SK-N-SH (cell line): ENCODE data around the gene ANAPC5.

Source experiments
- EP300 ChIP-seq, 2 experiments: IDR thresholded peaks; 2 replicates each; pipeline versions ENCODE4 v1.4.0 to v1.6.1; 2012; ENCODE audit warnings: borderline replicate concordance in 1 of 2, low read depth in 1 of 2, low read length in 1 of 2
- EZH2phosphoT487 ChIP-seq: fragments of 200-600 bp; sonication (generic); IDR thresholded peaks from 2 replicates; pipeline ENCODE4 v1.6.1; 2017; ENCODE audit warnings: low read depth, mixed run types, mild to moderate bottlenecking, antibody characterized with exemption, moderate library complexity, borderline replicate concordance
- FOSL2 ChIP-seq: IDR thresholded peaks from 2 replicates; pipeline ENCODE4 v1.4.0; 2012; ENCODE audit warnings: low read depth, mild to moderate bottlenecking, moderate library complexity, borderline replicate concordance
- NFIC ChIP-seq: IDR thresholded peaks from 2 replicates; pipeline ENCODE4 v1.4.0; 2012; ENCODE audit warnings: borderline replicate concordance
- NRF1 ChIP-seq: IDR thresholded peaks from 2 replicates; pipeline ENCODE4 v1.6.1; 2012; ENCODE audit warnings: low read depth, mild to moderate bottlenecking, low read length
- POLR2AphosphoS5 ChIP-seq: IDR thresholded peaks from 2 replicates; pipeline ENCODE4 v1.6.1; 2012; ENCODE audit warnings: low read depth, low read length
- SIN3A ChIP-seq: IDR thresholded peaks from 2 replicates; pipeline ENCODE4 v1.6.1; 2012; ENCODE audit warnings: low read depth, mild to moderate bottlenecking, low read length, moderate library complexity, borderline replicate concordance
- TEAD4 ChIP-seq: IDR thresholded peaks from 2 replicates; pipeline ENCODE4 v1.4.0; 2012; ENCODE audit warnings: mild to moderate bottlenecking, borderline replicate concordance; ENCODE audit not compliant: insufficient read depth
- TF ChIP-seq, protein P1 (sequence below): fragments of 200-600 bp; sonication (generic); IDR thresholded peaks from 2 replicates; pipeline ENCODE4 v1.6.1; 2017; ENCODE audit warnings: antibody characterized with exemption, mild to moderate bottlenecking, moderate library complexity
- TF ChIP-seq, protein P2 (sequence below): IDR thresholded peaks from 2 replicates; pipeline ENCODE4 v1.4.0; 2012; ENCODE audit warnings: low read depth

DNA sequence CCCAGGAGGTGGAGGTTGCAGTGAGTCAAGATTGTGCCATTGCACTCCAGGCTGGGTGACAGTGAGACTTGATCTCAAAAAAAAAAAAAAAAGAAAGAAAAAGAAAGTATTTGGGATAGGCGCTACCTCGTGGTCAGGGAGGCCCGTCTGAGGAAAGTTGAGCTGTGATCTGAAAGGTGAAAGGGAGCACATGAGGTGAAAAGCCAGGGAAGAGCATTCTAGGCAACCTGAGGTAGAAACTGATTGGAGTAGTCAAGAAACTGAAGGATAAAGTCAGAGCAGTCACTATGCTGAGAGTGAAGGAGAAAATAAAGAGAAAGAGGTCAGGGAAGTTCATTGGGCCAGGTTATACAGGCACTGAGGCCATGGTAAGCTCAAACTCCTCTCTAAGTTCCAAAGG lies 7.7 kb downstream of the ANAPC5 start:
- TF ChIP-seq POLR2AphosphoS5: no peak
- TF ChIP-seq, protein P1, sequence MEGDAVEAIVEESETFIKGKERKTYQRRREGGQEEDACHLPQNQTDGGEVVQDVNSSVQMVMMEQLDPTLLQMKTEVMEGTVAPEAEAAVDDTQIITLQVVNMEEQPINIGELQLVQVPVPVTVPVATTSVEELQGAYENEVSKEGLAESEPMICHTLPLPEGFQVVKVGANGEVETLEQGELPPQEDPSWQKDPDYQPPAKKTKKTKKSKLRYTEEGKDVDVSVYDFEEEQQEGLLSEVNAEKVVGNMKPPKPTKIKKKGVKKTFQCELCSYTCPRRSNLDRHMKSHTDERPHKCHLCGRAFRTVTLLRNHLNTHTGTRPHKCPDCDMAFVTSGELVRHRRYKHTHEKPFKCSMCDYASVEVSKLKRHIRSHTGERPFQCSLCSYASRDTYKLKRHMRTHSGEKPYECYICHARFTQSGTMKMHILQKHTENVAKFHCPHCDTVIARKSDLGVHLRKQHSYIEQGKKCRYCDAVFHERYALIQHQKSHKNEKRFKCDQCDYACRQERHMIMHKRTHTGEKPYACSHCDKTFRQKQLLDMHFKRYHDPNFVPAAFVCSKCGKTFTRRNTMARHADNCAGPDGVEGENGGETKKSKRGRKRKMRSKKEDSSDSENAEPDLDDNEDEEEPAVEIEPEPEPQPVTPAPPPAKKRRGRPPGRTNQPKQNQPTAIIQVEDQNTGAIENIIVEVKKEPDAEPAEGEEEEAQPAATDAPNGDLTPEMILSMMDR: no peak
- TF ChIP-seq, protein P2, sequence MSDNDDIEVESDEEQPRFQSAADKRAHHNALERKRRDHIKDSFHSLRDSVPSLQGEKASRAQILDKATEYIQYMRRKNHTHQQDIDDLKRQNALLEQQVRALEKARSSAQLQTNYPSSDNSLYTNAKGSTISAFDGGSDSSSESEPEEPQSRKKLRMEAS: no peak
- no peak for TF ChIP-seq NFIC
- no peak for TF ChIP-seq SIN3A
- no peak for TF ChIP-seq TEAD4
- no peak for TF ChIP-seq NRF1
- no peak for TF ChIP-seq EP300 (IDR thresholded peaks at IDR 0.05; ENCODE audit: borderline replicate concordance in 1 of 2, low read depth in 1 of 2, low read length in 1 of 2)
- no peak for TF ChIP-seq EZH2phosphoT487
- no peak for TF ChIP-seq FOSL2
